ENCODE data around the gene BAHCC1. TPM values are rescaled to one million over a fixed set of nuclear protein-coding genes. Genes with fewer than 3 reads are reported as not detected.

The BAHCC1 gene
- total and polyA plus RNA-seq, 9 of the 15 experiments (the other 6 are each of a cell fraction or from before 2014, with no cell fraction given) = 0.14 to 26.9 (median 5.0) TPM

DNA sequence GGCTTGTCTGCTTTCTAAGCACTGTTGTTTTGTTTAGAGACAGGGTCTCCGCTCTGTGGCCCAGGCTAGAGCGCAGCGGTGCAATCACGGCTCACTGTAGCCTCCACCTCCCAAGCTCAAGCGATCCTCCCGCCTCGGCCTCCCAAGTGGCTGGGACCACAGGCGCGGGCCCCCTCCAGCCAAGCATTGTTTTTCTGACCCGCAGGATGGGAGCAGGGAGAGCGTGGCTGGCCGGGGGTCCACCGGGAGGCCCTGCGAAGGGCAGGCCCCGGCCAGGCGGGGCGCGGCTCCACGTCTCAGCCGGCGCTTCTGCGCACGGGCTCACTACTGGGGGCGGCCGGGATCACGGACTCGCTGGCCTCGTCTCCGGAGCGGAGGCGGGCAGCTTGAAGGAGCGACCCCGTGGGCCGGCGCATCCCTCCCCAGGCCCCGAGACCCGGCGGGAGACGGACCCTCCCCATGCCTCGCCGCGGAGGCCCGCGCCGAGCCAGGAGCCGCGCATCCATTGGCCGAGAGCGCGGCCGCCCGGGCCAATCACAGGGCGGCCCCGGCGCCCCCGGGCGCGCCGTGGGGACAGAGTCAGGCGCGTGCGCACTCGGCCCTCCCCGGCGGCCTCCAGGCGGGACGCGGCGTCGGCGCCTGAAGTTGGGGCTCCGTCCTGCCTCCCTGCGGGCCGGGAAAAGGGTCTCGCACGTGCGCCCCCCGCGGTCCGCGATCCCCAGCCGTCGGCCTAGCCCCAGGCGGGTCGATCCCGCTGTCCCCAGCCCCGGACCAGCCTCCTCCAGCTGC, 92.4 kb downstream of the BAHCC1 start (continued):
- TF ChIP-seq ZNF277 (CRISPR knock-in tag; IDR thresholded peaks at IDR 0.05; ENCODE audit: borderline replicate concordance) (no peak), ARID3A (IDR thresholded peaks at IDR 0.05; ENCODE audit: borderline replicate concordance, low read depth, low read length) (no peak), ZZZ3 (IDR thresholded peaks at IDR 0.05) (no peak), GABPA (tag; conservative IDR thresholded peaks at IDR 0.05; ENCODE audit: low read depth) (no peak), ZFP36 (IDR thresholded peaks at IDR 0.05; ENCODE audit: low read depth, low read length, partially characterized antibody) (no peak), IFI16 (CRISPR knock-in tag; IDR thresholded peaks at IDR 0.05) (no peak), NELFE (IDR thresholded peaks at IDR 0.05; ENCODE audit: insufficient read depth, insufficient read length) (no peak), DNMT1 (IDR thresholded peaks at IDR 0.05) (no peak), ZNF175 (CRISPR knock-in tag; IDR thresholded peaks at IDR 0.05; ENCODE audit: low read depth) (no peak), NCOA4 (IDR thresholded peaks at IDR 0.05; ENCODE audit: partially characterized antibody) (no peak), KLF6 (CRISPR knock-in tag; IDR thresholded peaks at IDR 0.05; ENCODE audit: borderline replicate concordance) (no peak), TEAD1 (CRISPR knock-in tag; IDR thresholded peaks at IDR 0.05) (peak in 1 of 2 experiments; percentile 80; a peak in 3 of 4 replicates), ZEB2 (IDR thresholded peaks at IDR 0.05) (no peak), ZNF785 (CRISPR knock-in tag; IDR thresholded peaks at IDR 0.05) (no peak), POLR2G (IDR thresholded peaks at IDR 0.05; ENCODE audit: low read depth, low read length) (peak; percentile 90), THAP12 (CRISPR knock-in tag; IDR thresholded peaks at IDR 0.05) (0 out of 2 replicates have a peak, but pooled peaks have one; percentile 69), NCOA2 (IDR thresholded peaks at IDR 0.05; ENCODE audit: partially characterized antibody in 2 of 2) (no peak), JUN (IDR thresholded peaks at IDR 0.05; ENCODE audit: borderline replicate concordance, low read depth, low read length) (no peak), JUN (CRISPR knock-in tag; IDR thresholded peaks at IDR 0.05; ENCODE audit: borderline replicate concordance) (peak; percentile 76; the same call in 1 of the 2 replicates), MIER1 (IDR thresholded peaks at IDR 0.05; ENCODE audit: low read depth) (no peak), RBM34 (IDR thresholded peaks at IDR 0.05; ENCODE audit: borderline replicate concordance, insufficient read depth, low read length) (0 out of 2 replicates have a peak, but pooled peaks have one; percentile 75)
- TF ChIP-seq, protein P1, sequence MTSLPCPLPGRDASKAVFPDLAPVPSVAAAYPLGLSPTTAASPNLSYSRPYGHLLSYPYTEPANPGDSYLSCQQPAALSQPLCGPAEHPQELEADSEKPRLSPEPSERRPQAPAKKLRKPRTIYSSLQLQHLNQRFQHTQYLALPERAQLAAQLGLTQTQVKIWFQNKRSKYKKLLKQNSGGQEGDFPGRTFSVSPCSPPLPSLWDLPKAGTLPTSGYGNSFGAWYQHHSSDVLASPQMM (CRISPR knock-in tag; IDR thresholded peaks at IDR 0.05) = no peak
